H9 (cell line): ENCODE data around the gene SLC17A9. TPM values are rescaled to one million over a fixed set of nuclear protein-coding genes. Genes with fewer than 3 reads are reported as not detected.

Experiments
- DNase-seq: peaks from one replicate; pipeline ENCODE4 v3.0.0-alpha.2; 2017
- H2AFZ ChIP-seq: one replicate; pipeline ENCODE4 v1.6.1; 2013; ENCODE audit warnings: mild to moderate bottlenecking, low read length, control low read depth, moderate library complexity
- H2AK5ac ChIP-seq: 2 replicates; pipeline ENCODE4 v1.6.1; 2013; ENCODE audit warnings: low read length, control low read depth, mixed read lengths; ENCODE audit not compliant: insufficient read length
- H2BK120ac ChIP-seq: one replicate; pipeline ENCODE4 v1.6.1; 2013; ENCODE audit warnings: low read depth, mild to moderate bottlenecking, low read length, control low read depth, inconsistent platforms; ENCODE audit not compliant: poor library complexity, severe bottlenecking
- H2BK12ac ChIP-seq: 2 replicates; pipeline ENCODE4 v1.6.1; 2013; ENCODE audit warnings: low read length, control low read depth, mixed read lengths, low read depth; ENCODE audit not compliant: insufficient read length
- H2BK15ac ChIP-seq: 2 replicates; pipeline ENCODE4 v1.6.1; 2013; ENCODE audit warnings: low read depth, low read length, control low read depth
- H2BK20ac ChIP-seq: one replicate; pipeline ENCODE4 v1.6.1; 2013; ENCODE audit warnings: low read depth, mild to moderate bottlenecking, low read length, control low read depth, inconsistent platforms; ENCODE audit not compliant: poor library complexity, severe bottlenecking
- H2BK5ac ChIP-seq: 2 replicates; pipeline ENCODE4 v1.6.1; 2013; ENCODE audit warnings: low read length, control low read depth, mixed read lengths; ENCODE audit not compliant: insufficient read length
- H3K14ac ChIP-seq: 2 replicates; pipeline ENCODE4 v1.6.1; 2013; ENCODE audit warnings: low read length, control low read depth; ENCODE audit not compliant: insufficient read depth
- H3K18ac ChIP-seq: 2 replicates; pipeline ENCODE4 v1.6.1; 2013; ENCODE audit warnings: low read depth, mild to moderate bottlenecking, mixed read lengths, low read length, control low read depth; ENCODE audit not compliant: insufficient read length
- H3K23ac ChIP-seq: 2 replicates; pipeline ENCODE4 v1.6.1; 2013; ENCODE audit warnings: low read length, control low read depth, mixed read lengths, low read depth; ENCODE audit not compliant: insufficient read length
- H3K23me2 ChIP-seq: 2 replicates; pipeline ENCODE4 v1.6.1; 2013; ENCODE audit warnings: low read depth, mild to moderate bottlenecking, mixed read lengths, low read length, control low read depth; ENCODE audit not compliant: insufficient read length, poor library complexity, severe bottlenecking
- H3K27ac ChIP-seq: 2 replicates; pipeline ENCODE4 v1.5.1; 2013; ENCODE audit warnings: low read length, control low read depth, mixed read lengths, low read depth; ENCODE audit not compliant: insufficient read length
- H3K27me3 ChIP-seq: 2 replicates; pipeline ENCODE4 v1.6.1; 2013; ENCODE audit warnings: low read length, control low read depth, inconsistent platforms; ENCODE audit not compliant: insufficient read depth
- H3K4ac ChIP-seq: 2 replicates; pipeline ENCODE4 v1.6.1; 2013; ENCODE audit warnings: low read depth, mild to moderate bottlenecking, control low read depth, inconsistent platforms, low read length, moderate library complexity
- H3K4me1 ChIP-seq: 2 replicates; pipeline ENCODE4 v1.6.1; 2013; ENCODE audit warnings: low read length, control low read depth, inconsistent platforms; ENCODE audit not compliant: insufficient read depth
- H3K4me2 ChIP-seq: 2 replicates; pipeline ENCODE4 v1.6.1; 2013; ENCODE audit warnings: low read length, control low read depth, mixed read lengths; ENCODE audit not compliant: insufficient read length, insufficient read depth
- H3K56ac ChIP-seq: 2 replicates; pipeline ENCODE4 v1.6.1; 2013; ENCODE audit warnings: low read depth, mild to moderate bottlenecking, mixed read lengths, low read length, control low read depth; ENCODE audit not compliant: insufficient read length
- H3K79me1 ChIP-seq: 2 replicates; pipeline ENCODE4 v1.6.1; 2013; ENCODE audit warnings: low read depth, mild to moderate bottlenecking, moderate library complexity, low read length, control low read depth, inconsistent platforms; ENCODE audit not compliant: insufficient read depth, poor library complexity, severe bottlenecking
- H3K79me2 ChIP-seq: 2 replicates; pipeline ENCODE4 v1.6.1; 2013; ENCODE audit warnings: low read length, control low read depth, inconsistent platforms; ENCODE audit not compliant: insufficient read depth
- H3K9ac ChIP-seq: 2 replicates; pipeline ENCODE4 v1.6.1; 2013; ENCODE audit warnings: low read length, control low read depth, mixed read lengths; ENCODE audit not compliant: insufficient read length; ENCODE audit errors: extremely low read depth
- H3K9me3 ChIP-seq: one replicate; pipeline ENCODE4 v1.6.1; 2013; ENCODE audit warnings: low read depth, low read length, inconsistent platforms; ENCODE audit not compliant: control insufficient read depth
- H3T11ph ChIP-seq: one replicate; pipeline ENCODE4 v1.6.1; 2013; ENCODE audit warnings: mild to moderate bottlenecking, low read length, control low read depth, inconsistent platforms
- H4K20me1 ChIP-seq: one replicate; pipeline ENCODE4 v1.6.1; 2013; ENCODE audit not compliant: control insufficient read depth, insufficient read length, insufficient read depth
- H4K5ac ChIP-seq: 2 replicates; pipeline ENCODE4 v1.6.1; 2013; ENCODE audit warnings: low read depth, mild to moderate bottlenecking, mixed read lengths, low read length, control low read depth; ENCODE audit not compliant: insufficient read length
- H4K8ac ChIP-seq: replicated peaks from 2 replicates; pipeline ENCODE4 v1.6.1; 2013; ENCODE audit warnings: low read length, control low read depth, mixed read lengths, low read depth; ENCODE audit not compliant: insufficient read length
- H4K91ac ChIP-seq: 2 replicates; pipeline ENCODE4 v1.6.1; 2013; ENCODE audit warnings: low read depth, mild to moderate bottlenecking, moderate library complexity, mixed read lengths, low read length, control low read depth; ENCODE audit not compliant: insufficient read length
- H3K27ac Mint-ChIP-seq, 3 experiments: 2 replicates in 2 of 3; 3 replicates in 1 of 3; pipeline ENCODE4 v1.8.0; 2020 to 2021; ENCODE audit warnings: mixed read lengths in 3 of 3, mild to moderate bottlenecking in 1 of 3, moderate library complexity in 1 of 3
- H3K27me3 Mint-ChIP-seq: 2 replicates; pipeline ENCODE4 v1.8.0; 2021; ENCODE audit warnings: low read depth, mild to moderate bottlenecking, moderate library complexity, mixed read lengths
- H3K36me3 Mint-ChIP-seq, 3 experiments: 2 replicates in 2 of 3; 3 replicates in 1 of 3; pipeline ENCODE4 v1.8.0; 2020 to 2021; ENCODE audit warnings: low read depth in 3 of 3, mixed read lengths in 3 of 3; ENCODE audit not compliant: insufficient read depth in 1 of 3
- H3K4me1 Mint-ChIP-seq, 2 experiments: 2 replicates each; pipeline ENCODE4 v1.8.0; 2020; ENCODE audit warnings: mixed read lengths in 2 of 2
- H3K4me3 Mint-ChIP-seq, 2 experiments: 2 replicates in 1 of 2; 3 replicates in 1 of 2; pipeline ENCODE4 v1.8.0; 2020 to 2021; ENCODE audit warnings: mild to moderate bottlenecking in 2 of 2, mixed read lengths in 2 of 2, moderate library complexity in 1 of 2
- H3K9me3 Mint-ChIP-seq, 2 experiments: 2 replicates in 1 of 2; 3 replicates in 1 of 2; pipeline ENCODE4 v1.8.0; 2020; ENCODE audit warnings: mild to moderate bottlenecking in 2 of 2, mixed read lengths in 2 of 2, moderate library complexity in 1 of 2
- WGBS: extraction: QIAGEN DNeasy Blood & Tissue Kit; methylation state at CpG from one replicate; pipeline ENCODE4 v1.1.7; 2013; ENCODE audit warnings: missing lambda C conversion rate, low lambda C conversion rate, mixed read lengths; ENCODE audit not compliant: insufficient read length; ENCODE audit errors: extremely low coverage; 5-methylcytosine and 5-hydroxymethylcytosine counted together
- total RNA-seq: library from RNA; stranded (reverse); gene quantifications from 2 replicates; pipeline ENCODE4 v1.2.1, GENCODE V29; 2021
- TF ChIP-seq, protein P1 (sequence below): fragments of 200-600 bp; sonication (generic); conservative IDR thresholded peaks from 3 replicates; pipeline ENCODE4 v1.8.0; 2021; ENCODE audit warnings: antibody characterized with exemption, mild to moderate bottlenecking

Gene SLC17A9
- total RNA-seq, 1 experiment from 2014 or later: 20.9 TPM

DNA sequence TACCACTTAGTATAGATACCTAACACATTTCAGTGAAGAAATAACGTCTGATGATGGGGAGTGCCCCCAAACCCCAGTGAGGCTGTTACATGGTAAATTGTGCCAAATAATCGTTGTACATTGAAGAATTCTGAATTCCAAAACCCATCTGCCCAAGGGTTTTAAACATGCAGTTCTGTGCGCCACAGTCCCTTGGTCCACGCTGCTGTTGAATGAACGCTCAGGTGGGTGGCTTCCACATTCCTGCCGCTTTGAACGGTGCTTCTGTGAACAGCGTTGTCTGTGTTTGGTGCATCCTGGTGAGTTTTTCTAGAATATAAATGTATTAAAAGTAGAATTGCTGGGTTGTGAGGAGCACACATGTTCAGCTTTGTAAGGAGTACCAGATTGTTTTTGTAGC, 11.6 kb upstream of the SLC17A9 start:
- H3K27ac ChIP-seq: no peak overlapping the region
- TF ChIP-seq, protein P1, sequence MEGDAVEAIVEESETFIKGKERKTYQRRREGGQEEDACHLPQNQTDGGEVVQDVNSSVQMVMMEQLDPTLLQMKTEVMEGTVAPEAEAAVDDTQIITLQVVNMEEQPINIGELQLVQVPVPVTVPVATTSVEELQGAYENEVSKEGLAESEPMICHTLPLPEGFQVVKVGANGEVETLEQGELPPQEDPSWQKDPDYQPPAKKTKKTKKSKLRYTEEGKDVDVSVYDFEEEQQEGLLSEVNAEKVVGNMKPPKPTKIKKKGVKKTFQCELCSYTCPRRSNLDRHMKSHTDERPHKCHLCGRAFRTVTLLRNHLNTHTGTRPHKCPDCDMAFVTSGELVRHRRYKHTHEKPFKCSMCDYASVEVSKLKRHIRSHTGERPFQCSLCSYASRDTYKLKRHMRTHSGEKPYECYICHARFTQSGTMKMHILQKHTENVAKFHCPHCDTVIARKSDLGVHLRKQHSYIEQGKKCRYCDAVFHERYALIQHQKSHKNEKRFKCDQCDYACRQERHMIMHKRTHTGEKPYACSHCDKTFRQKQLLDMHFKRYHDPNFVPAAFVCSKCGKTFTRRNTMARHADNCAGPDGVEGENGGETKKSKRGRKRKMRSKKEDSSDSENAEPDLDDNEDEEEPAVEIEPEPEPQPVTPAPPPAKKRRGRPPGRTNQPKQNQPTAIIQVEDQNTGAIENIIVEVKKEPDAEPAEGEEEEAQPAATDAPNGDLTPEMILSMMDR: no peak
- Mint-ChIP-seq H3K4me3 (peak overlapping the region in 1 of 2 experiments; percentile 40; a peak in 1 of 5 replicates), H3K4me1 (peaks cover 10 to 21% of the 10 kb centered on the region in 2 experiments), H3K27me3 (peaks cover 2% of the 10 kb centered on the region; the same call in 1 of the 2 replicates), H3K9me3 (no peaks in the 10 kb centered on the region), H3K36me3 (peaks cover 40 to 64% (median 52%) of the 10 kb centered on the region in 3 experiments), H3K27ac (no peak overlapping the region; a peak in 1 of 7 replicates)
- H3K79me1 ChIP-seq: no peaks in the 10 kb centered on the region
- no peak overlapping the region for H2BK12ac ChIP-seq
- no peak overlapping the region for H2BK20ac ChIP-seq
- no peak overlapping the region for H3K56ac ChIP-seq
- H4K91ac ChIP-seq: no peak overlapping the region
- H2BK15ac ChIP-seq: no peak overlapping the region
- H3K18ac ChIP-seq: no peak overlapping the region
- no peak overlapping the region for H3K4ac ChIP-seq
- no CpG with 5 or more reads among the region's 8 CpGs for WGBS
- H3K4me1 ChIP-seq: peaks cover 1% of the 10 kb centered on the region; the same call in 1 of the 2 replicates
- no peak overlapping the region for H4K8ac ChIP-seq
- no peak overlapping the region for H2AFZ ChIP-seq
- no peak overlapping the region for H3T11ph ChIP-seq
- H3K9me3 ChIP-seq: no peaks in the 10 kb centered on the region
- H3K79me2 ChIP-seq: peaks cover 47% of the 10 kb centered on the region
- H3K23ac ChIP-seq: no peak overlapping the region
- no peaks in the 10 kb centered on the region for H3K27me3 ChIP-seq
- H3K23me2 ChIP-seq: no peaks in the 10 kb centered on the region
- H3K14ac ChIP-seq: no peak overlapping the region
- H2BK120ac ChIP-seq: no peak overlapping the region
- DNase-seq: no peak
- H3K9ac ChIP-seq: no peak overlapping the region
- H2BK5ac ChIP-seq: no peak overlapping the region
- H4K5ac ChIP-seq: no peak overlapping the region
- H3K4me2 ChIP-seq: no peak overlapping the region
- H2AK5ac ChIP-seq: no peak overlapping the region
- no peaks in the 10 kb centered on the region for H4K20me1 ChIP-seq
